Fibroblast of the aortic adventitia (primary cell): ENCODE data around the gene SPOCK1. TPM values are rescaled to one million over a fixed set of nuclear protein-coding genes. Genes with fewer than 3 reads are reported as not detected.
"Not testable (repeated sequence)": the region's sequence is repeated elsewhere in the genome, so short reads cannot be mapped to it uniquely, and the experiment has no call there.

ENCODE experiments used
- DNase-seq: peaks from one replicate; pipeline ENCODE4 v3.0.0-alpha.2; 2010; ENCODE audit warnings: low read depth
- H3K4me3 ChIP-seq: 2 replicates; pipeline ENCODE4 v1.5.1; 2011; ENCODE audit warnings: low read depth, mild to moderate bottlenecking, control low read depth, low read length, moderate library complexity
- CTCF ChIP-seq: IDR thresholded peaks from 2 replicates; pipeline ENCODE4 v1.5.1; 2011; ENCODE audit warnings: mild to moderate bottlenecking, low read length, control low read depth, inconsistent platforms; ENCODE audit not compliant: insufficient read depth
- total RNA-seq: library from RNA; depleted of rRNA; stranded (reverse); fragments of >200 nt; gene quantifications from 2 replicates; pipeline ENCODE4 v1.2.3, GENCODE V29; 2012; ENCODE audit warnings: low replicate concordance

Gene SPOCK1
- total RNA-seq, 1 donor = 174 TPM

GRCh38 chr5:137502632-137503031 is 3.5 kb upstream of the SPOCK1 start:
- DNase-seq = no peak
- no peak for TF ChIP-seq CTCF
- H3K4me3 ChIP-seq = no peak overlapping the region

DNA sequence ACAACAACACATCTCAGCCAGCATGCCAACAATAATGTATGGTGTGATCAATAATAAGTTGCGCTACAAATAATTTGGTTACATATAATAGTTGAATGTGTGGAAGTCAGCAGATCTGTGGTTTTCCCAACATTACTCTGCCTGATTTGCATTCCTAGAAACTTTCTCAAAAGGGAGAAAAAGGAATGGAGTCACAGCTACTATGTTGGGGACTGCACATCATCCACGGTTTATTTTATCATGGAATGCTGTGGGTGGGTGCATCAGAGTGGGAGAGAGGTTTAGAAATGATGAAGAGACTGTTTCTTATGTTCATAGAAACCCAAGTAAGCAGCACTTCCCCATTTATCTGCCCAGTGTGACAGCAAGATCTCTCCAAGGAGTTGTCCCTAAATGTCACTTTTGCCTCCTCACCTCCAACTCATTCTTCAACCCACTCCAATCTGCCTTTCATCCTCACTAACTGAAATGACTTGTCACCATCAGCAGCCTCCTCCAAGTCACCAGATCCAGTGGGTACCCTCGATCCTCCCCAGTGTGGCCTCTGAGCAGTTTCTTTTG is 2.8 kb upstream of the SPOCK1 start:
- no peak for DNase-seq
- H3K4me3 ChIP-seq = no peak overlapping the region
- TF ChIP-seq CTCF = no peak

GRCh38 chr5:137501226-137501625 is 2.1 kb upstream of the SPOCK1 start:
- DNase-seq = no peak

DNA sequence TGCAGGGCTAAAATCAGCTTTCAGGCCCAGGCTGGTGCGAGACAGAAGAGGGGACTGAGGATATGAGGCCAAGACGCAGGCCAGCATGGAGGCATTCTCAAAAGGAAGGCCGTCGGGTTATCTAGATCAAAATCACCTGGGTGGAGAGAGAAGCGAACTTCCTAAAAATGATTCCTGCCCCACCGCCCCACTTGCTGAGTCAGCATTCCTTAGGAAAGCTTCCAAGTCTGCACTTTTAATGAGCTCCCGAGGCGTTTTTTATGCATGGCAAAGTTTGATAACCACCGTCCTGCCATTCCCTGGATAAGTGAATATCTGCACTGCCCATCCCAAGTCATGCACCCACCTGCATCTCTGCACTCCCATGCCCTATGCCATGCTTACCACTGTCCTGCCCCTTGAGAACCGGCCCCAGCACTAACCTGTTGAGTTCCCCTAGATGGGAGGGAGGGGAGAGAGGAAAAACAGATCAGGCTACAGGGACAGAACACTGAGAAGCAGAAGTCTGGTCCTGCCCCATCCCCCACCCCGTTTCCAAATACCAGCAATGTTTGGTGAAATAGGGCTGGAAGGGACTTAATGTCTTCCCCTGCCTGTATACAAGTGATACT is 1.6 kb upstream of the SPOCK1 start:
- no peak overlapping the region for H3K4me3 ChIP-seq
- DNase-seq = no peak
- TF ChIP-seq CTCF = no peak

More at GRCh38 chr5:137501226-137501625, 2.1 kb upstream of the SPOCK1 start:
- TF ChIP-seq CTCF = no peak
- H3K4me3 ChIP-seq = no peak overlapping the region

DNA sequence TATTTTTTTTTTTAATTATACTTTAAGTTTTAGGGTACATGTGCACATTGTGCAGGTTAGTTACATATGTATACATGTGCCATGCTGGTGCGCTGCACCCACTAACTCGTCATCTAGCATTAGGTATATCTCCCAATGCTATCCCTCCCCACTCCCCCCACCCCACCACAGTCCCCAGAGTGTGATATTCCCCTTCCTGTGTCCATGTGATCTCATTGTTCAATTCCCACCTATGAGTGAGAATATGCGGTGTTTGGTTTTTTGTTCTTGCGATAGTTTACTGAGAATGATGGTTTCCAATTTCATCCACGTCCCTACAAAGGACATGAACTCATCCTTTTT is 351 bp upstream of the SPOCK1 start:
- DNase-seq, H3K4me3 ChIP-seq: not testable (repeated sequence)

GRCh38 chr5:137498301-137498735 is 808 bp downstream of the SPOCK1 start:
- H3K4me3 ChIP-seq = peak overlapping the region; percentile 85
- no peak for TF ChIP-seq CTCF
- DNase-seq = peak; percentile 32

DNA sequence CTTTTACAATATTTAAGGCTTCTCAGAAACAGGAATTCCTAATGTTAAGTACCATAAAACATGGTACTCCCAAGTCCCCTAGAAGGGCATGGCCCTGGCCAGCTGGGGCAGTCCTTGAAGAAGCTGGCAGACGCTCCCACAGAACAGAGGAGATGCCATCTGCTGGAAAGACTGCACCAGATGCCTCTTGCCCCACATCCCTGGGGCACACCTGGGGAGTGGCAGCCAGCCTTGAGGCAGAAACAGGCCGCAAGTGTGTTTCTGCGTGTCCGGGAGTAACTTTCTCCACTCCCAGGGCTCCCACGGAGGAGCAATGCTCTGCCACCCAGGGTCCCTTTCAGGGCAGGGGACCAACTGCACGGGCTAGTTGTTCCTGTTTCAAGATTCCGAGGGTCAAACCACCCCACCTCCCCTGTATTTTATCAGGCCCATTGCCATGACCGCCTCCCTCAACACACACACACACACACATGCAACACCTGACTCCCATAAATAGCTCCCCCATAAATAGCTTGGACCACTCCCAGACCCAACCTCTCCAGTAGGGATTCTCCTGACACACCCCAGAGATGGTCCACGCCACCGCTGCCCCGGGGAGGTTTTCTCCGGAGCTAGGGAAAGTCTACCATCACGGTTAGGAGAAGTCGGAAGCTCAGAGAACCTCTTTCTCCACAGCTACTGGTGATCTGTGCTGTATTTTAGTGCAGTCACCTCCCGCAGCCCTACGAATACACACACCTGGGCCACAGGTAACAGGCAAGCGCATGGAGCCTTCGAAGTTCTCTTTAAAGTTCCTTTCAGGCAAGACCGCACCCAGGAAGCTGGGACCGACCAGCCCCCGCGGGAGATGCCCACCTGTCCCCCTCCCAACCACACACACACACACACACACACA is 1.5 kb downstream of the SPOCK1 start:
- DNase-seq = no peak
- H3K4me3 ChIP-seq = peak overlapping the region; percentile 85
- TF ChIP-seq CTCF = peak; percentile 4
